Upper lobe of left lung (tissue), 6 donors: Measurements from ENCODE around the gene CCDC88A. TPM values are rescaled to one million over a fixed set of nuclear protein-coding genes. Genes with fewer than 3 reads are reported as not detected.

Experiments used
- ATAC-seq, 2 donors: fragments of 200-7000 bp; cut with Tn5 transposase; one replicate each; pipeline ENCODE4 v1.9.1; 2022; ENCODE audit warnings: mild to moderate bottlenecking in 2 of 2, moderate library complexity in 2 of 2; ENCODE audit not compliant: low FRiP score in 2 of 2
- DNase-seq, 2 donors: peaks; one replicate each; pipeline ENCODE4 v3.0.0-alpha.2; 2019 to 2020
- H3K27ac ChIP-seq, 4 donors: fragments of 200-600 bp; sonication (generic); one replicate each; pipeline ENCODE4 v1.5.1; 2016 to 2019
- H3K27me3 ChIP-seq, 4 donors: fragments of 200-600 bp; sonication (generic); one replicate each; pipeline ENCODE4 v1.5.1; 2017 to 2019
- H3K36me3 ChIP-seq, 4 donors: fragments of 200-600 bp; sonication (generic); one replicate each; pipeline ENCODE4 v1.5.1; 2016 to 2019
- H3K4me1 ChIP-seq, 4 donors: fragments of 200-600 bp; sonication (generic); one replicate each; pipeline ENCODE4 v1.5.1; 2018 to 2019
- H3K4me3 ChIP-seq, 4 donors: fragments of 200-600 bp; sonication (generic); one replicate each; pipeline ENCODE4 v1.5.1; 2017 to 2019; ENCODE audit warnings: mild to moderate bottlenecking in 2 of 4, moderate library complexity in 1 of 4
- H3K9me3 ChIP-seq, 4 donors: fragments of 200-600 bp; sonication (generic); one replicate each; pipeline ENCODE4 v1.5.1; 2018 to 2019
- EP300 ChIP-seq, 4 donors: sonication (generic); formaldehyde crosslinking; IDR thresholded peaks; one replicate each; pipeline ENCODE4 v1.5.1; 2017; ENCODE audit warnings: antibody characterized with exemption in 4 of 4, control low read depth in 2 of 4
- POLR2A ChIP-seq, 4 donors: fragments of 450-650 bp; IDR thresholded peaks; one replicate each; pipeline ENCODE4 v1.5.1; 2016 to 2017; ENCODE audit warnings: antibody characterized with exemption in 4 of 4, mild to moderate bottlenecking in 2 of 4
- POLR2AphosphoS5 ChIP-seq, 2 donors: sonication (generic); formaldehyde crosslinking; IDR thresholded peaks; one replicate each; pipeline ENCODE4 v1.5.1; 2017; ENCODE audit warnings: antibody characterized with exemption in 2 of 2
- WGBS, 2 donors: methylation state at CpG; one replicate each; pipeline ENCODE4 v1.1.5; 2017 to 2018; 5-methylcytosine and 5-hydroxymethylcytosine counted together
- total RNA-seq, 6 donors: library from RNA; depleted of rRNA in 4 of 6; stranded (reverse); fragments of >200 nt in 4 of 6; gene quantifications; one replicate each; pipeline versions ENCODE4 v1.1.0 to v1.2.1, GENCODE V29; 2016 to 2021
- TF ChIP-seq, protein P1 (sequence below), 6 experiments: fragments of 450-650 bp in 4 of 6; fragments of 200-600 bp in 2 of 6; sonication (generic) in 2 of 6; IDR thresholded peaks; one replicate each; pipeline ENCODE4 v1.5.1; 2016 to 2019; ENCODE audit warnings: antibody characterized with exemption in 6 of 6
- donor health status: DM: no; HTN: no; CAD: no; lungs with moderate emphysema.
- donor health status: DM: no; HTN: yes; CAD: no; lungs with severe emphysema.

Gene CCDC88A
- total RNA-seq, 6 donors from 2014 or later = 66.7 to 128 (median 91.2) TPM

DNA sequence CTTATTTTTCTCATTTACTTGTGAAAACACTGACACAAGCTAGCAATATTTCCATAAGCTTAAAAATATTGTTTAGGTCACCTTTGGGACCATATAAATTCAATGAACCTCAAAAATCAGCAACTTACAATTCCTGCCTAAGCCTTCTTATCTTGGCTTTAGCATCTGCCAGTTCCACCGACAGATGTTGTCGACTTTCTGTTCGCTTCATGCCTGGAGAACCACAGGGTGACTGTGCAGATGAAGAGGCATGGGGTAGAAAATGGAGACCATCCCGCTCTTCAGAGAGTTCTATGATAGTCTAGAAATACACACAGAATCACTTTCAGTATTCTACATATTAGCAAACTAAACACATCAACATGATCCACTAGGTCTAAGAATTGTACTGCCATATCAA is 64.2 kb downstream of the CCDC88A start:
- ATAC-seq = no peak
- DNase-seq = no peak
- Histone ChIP-seq H3K4me3 (no peak overlapping the region), H3K27me3 (no peaks in the 10 kb centered on the region), H3K27ac (no peak overlapping the region), H3K9me3 (no peaks in the 10 kb centered on the region), H3K36me3 (peaks cover 0 to 17% (median 0%) of the 10 kb centered on the region in 4 donors), H3K4me1 (no peaks in the 10 kb centered on the region)
- no peak for TF ChIP-seq POLR2A (IDR thresholded peaks at IDR 0.05)
- TF ChIP-seq EP300 (IDR thresholded peaks at IDR 0.05) = no peak
- TF ChIP-seq, protein P1, sequence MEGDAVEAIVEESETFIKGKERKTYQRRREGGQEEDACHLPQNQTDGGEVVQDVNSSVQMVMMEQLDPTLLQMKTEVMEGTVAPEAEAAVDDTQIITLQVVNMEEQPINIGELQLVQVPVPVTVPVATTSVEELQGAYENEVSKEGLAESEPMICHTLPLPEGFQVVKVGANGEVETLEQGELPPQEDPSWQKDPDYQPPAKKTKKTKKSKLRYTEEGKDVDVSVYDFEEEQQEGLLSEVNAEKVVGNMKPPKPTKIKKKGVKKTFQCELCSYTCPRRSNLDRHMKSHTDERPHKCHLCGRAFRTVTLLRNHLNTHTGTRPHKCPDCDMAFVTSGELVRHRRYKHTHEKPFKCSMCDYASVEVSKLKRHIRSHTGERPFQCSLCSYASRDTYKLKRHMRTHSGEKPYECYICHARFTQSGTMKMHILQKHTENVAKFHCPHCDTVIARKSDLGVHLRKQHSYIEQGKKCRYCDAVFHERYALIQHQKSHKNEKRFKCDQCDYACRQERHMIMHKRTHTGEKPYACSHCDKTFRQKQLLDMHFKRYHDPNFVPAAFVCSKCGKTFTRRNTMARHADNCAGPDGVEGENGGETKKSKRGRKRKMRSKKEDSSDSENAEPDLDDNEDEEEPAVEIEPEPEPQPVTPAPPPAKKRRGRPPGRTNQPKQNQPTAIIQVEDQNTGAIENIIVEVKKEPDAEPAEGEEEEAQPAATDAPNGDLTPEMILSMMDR (IDR thresholded peaks at IDR 0.05) = no peak
- TF ChIP-seq POLR2AphosphoS5 (IDR thresholded peaks at IDR 0.05) = no peak
- WGBS, 2 donors = 94 to 97% methylated on average over 4 of the region's 4 CpGs

- WGBS, 2 donors = 98 to 99% methylated on average over 3 of the region's 3 CpGs
- TF ChIP-seq POLR2AphosphoS5 (IDR thresholded peaks at IDR 0.05) (no peak), EP300 (IDR thresholded peaks at IDR 0.05) (no peak), POLR2A (IDR thresholded peaks at IDR 0.05) (no peak)
- TF ChIP-seq, protein P1 (IDR thresholded peaks at IDR 0.05) = no peak
- Histone ChIP-seq H3K4me1 (no peaks in the 10 kb centered on the region), H3K4me3 (no peak overlapping the region), H3K27me3 (no peaks in the 10 kb centered on the region), H3K36me3 (peaks cover 0 to 22% (median 0%) of the 10 kb centered on the region in 4 donors), H3K9me3 (no peaks in the 10 kb centered on the region), H3K27ac (no peak overlapping the region)
- DNase-seq (no peak), ATAC-seq (no peak)
Measured at GRCh38 chr2:55351672-55352071, 68.0 kb downstream of the CCDC88A start.

DNA sequence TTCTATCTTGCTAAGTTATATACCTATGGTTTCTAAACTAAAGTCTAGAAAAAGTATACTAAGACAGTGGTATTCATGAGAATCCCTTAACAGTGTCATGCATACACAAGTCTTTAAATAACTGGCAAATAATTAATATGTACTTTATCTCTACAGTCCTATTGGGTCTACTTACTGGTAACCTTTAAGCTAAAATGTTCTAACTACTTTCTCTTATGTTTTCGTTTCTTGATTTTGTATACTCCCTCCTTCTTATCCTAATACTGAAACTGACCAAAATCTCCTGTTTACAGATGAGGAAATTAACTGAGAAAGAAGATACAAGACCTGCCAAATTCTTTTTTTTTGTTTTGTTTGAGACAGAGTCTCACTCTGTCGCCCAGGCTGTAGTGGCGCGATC is 74.6 kb downstream of the CCDC88A start:
- ATAC-seq (no peak), DNase-seq (no peak)
- WGBS, 2 donors = 95 to 98% methylated on average over 4 of the region's 4 CpGs
- Histone ChIP-seq H3K27me3 (no peaks in the 10 kb centered on the region), H3K27ac (no peak overlapping the region), H3K4me3 (no peak overlapping the region), H3K4me1 (no peaks in the 10 kb centered on the region), H3K36me3 (peaks cover 0 to 31% (median 0%) of the 10 kb centered on the region in 4 donors), H3K9me3 (no peaks in the 10 kb centered on the region)
- no peak for TF ChIP-seq EP300 (IDR thresholded peaks at IDR 0.05)
- TF ChIP-seq POLR2A (IDR thresholded peaks at IDR 0.05) = no peak
- no peak for TF ChIP-seq POLR2AphosphoS5 (IDR thresholded peaks at IDR 0.05)
- TF ChIP-seq, protein P1 (IDR thresholded peaks at IDR 0.05) = no peak

DNA sequence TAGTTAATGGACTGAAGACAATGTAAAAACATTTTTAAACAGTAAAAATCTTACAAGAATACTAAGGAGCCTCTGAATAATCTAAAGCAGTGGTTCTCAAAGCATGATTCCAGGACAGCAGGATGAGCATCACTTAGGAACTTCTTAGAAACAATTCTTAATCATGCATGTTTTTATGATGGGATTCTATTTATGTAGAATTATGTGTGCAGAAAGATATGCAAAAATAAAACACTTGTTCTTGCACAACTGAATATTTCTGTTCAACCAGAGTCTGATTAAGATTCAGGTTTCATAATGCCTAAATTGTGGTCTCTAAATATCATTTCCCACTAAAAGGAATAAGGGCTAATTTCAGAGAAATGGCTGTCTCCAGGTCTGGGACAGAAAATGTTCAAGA is 81.4 kb downstream of the CCDC88A start:
- H3K27ac ChIP-seq = no peak overlapping the region
- DNase-seq (no peak), ATAC-seq (no peak)
- H3K27me3 ChIP-seq = no peaks in the 10 kb centered on the region
- H3K4me1 ChIP-seq = no peaks in the 10 kb centered on the region
- H3K4me3 ChIP-seq = no peak overlapping the region
- TF ChIP-seq, protein P1 (IDR thresholded peaks at IDR 0.05) = no peak
- TF ChIP-seq POLR2AphosphoS5 (IDR thresholded peaks at IDR 0.05) = no peak
- no peak for TF ChIP-seq EP300 (IDR thresholded peaks at IDR 0.05)
- TF ChIP-seq POLR2A (IDR thresholded peaks at IDR 0.05) = no peak
- H3K9me3 ChIP-seq = no peaks in the 10 kb centered on the region
- H3K36me3 ChIP-seq = peaks cover 0 to 20% (median 0%) of the 10 kb centered on the region in 4 donors

DNA sequence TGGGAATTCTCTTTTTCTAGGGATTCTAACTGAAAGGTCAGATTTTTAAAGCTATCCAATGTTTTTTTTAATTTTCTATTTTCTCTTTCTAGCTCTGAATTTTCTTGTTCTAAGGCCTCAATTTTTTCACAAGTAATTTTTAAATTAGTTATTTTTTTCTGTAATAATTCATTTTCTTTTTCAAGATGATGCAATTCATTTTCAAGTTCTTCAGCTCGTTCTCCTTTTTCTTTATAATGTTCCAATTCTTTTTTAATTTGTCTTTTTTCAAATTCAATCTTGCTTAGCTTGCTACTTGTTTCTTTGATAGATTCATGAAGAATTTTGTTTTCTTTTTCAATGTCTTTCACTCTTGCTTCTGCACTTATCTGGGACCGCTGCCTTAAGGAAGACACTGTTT is 84.9 kb downstream of the CCDC88A start:
- TF ChIP-seq, protein P1 (IDR thresholded peaks at IDR 0.05) = no peak
- TF ChIP-seq POLR2AphosphoS5 (IDR thresholded peaks at IDR 0.05) (no peak), POLR2A (IDR thresholded peaks at IDR 0.05) (no peak), EP300 (IDR thresholded peaks at IDR 0.05) (no peak)
- no peak overlapping the region for H3K27ac ChIP-seq
- no peaks in the 10 kb centered on the region for H3K9me3 ChIP-seq
- 85 to 96% methylated on average over 2 of the region's 2 CpGs for WGBS, 2 donors
- peaks cover 0 to 24% (median 0%) of the 10 kb centered on the region in 4 donors for H3K36me3 ChIP-seq
- H3K4me3 ChIP-seq = no peak overlapping the region
- no peaks in the 10 kb centered on the region for H3K4me1 ChIP-seq
- no peaks in the 10 kb centered on the region for H3K27me3 ChIP-seq
- ATAC-seq (no peak), DNase-seq (no peak)
